ENCODE results near the gene TAF11L6. TPM values are rescaled to one million over a fixed set of nuclear protein-coding genes. Genes with fewer than 3 reads are reported as not detected.
"Not testable (repeated sequence)": the region's sequence is repeated elsewhere in the genome, so short reads cannot be mapped to it uniquely, and the experiment has no call there.

Gene TAF11L6
- polyA plus RNA-seq (2011; rRNA removed) (not detected in 2 replicates), polyA minus RNA-seq (2011; rRNA and poly(A)+ RNA removed) (not detected in 2 replicates)

DNA sequence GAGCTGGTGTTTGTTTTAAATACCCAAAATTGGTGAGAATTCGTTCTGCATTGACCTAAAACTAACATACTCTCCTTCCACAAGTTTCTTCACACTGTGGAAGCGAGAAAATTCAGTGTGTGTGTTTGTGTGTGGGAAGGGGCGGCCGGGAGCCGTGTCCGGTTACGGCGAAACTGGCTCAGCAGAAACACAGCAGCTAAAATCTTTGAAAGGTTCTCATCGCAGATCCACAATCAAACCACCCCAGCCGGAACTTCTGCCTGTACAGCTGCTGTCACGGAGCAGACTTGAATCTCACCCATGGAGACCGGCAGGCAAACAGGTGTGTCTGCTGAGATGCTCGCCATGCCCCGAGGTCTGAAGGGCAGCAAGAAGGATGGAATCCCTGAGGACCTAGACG, at the start of gene TAF11L6:
TSS of gene TAF11L6 (plus strand) at position 301 of the 400 bp plus-strand sequence.
- H3K27me3 ChIP-seq (ENCODE audit: control insufficient read depth, insufficient read depth, low read length); POLR2A ChIA-PET; H3K36me3 ChIP-seq (ENCODE audit: control insufficient read depth, insufficient read depth, low read length); H3K4me3 ChIP-seq (ENCODE audit: low read depth, low read length); CTCF ChIA-PET; DNase-seq (ENCODE audit: low read depth): not testable (repeated sequence)

- Histone ChIP-seq H3K27me3 (ENCODE audit: control insufficient read depth, insufficient read depth, low read length) (no peaks in the 10 kb centered on the region; the same call in 1 of the 2 replicates), H3K36me3 (ENCODE audit: control insufficient read depth, insufficient read depth, low read length) (no peaks in the 10 kb centered on the region), H3K4me3 (ENCODE audit: low read depth, low read length) (no peak overlapping the region)
- CTCF ChIA-PET, result no interaction called here
- no peak for TF ChIP-seq CTCF (IDR thresholded peaks at IDR 0.05; ENCODE audit: insufficient read depth, low read depth, low read length)
- POLR2A ChIA-PET, result no interaction called here
- no peak for DNase-seq (ENCODE audit: low read depth)
Measured at GRCh38 chr5:17481378-17481777, 47.1 kb upstream of the TAF11L6 start.

DNA sequence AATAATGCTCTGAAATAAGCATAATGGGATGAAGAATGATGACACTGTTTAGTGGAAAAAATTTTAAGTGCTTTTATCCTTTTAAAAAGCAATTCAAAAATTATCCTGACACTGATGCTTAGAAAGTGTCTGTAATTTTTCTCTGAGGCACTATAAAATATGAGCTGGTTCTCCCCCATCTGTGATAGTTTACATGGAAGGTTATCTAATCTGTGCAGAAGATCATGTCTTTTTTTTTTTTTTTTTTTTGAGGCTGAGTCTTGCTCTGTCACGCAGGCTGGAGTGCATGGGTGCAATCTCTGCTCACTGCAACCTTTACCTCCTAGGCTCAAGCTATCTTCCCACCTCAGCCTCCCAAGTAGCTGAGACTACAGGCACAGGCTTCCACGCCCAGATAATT, 45.7 kb upstream of the TAF11L6 start:
- CTCF ChIA-PET, result no interaction called here
- POLR2A ChIA-PET, result no interaction called here
- H3K27me3 ChIP-seq (ENCODE audit: control insufficient read depth, insufficient read depth, low read length), result no peaks in the 10 kb centered on the region; the same call in 1 of the 2 replicates
- H3K36me3 ChIP-seq (ENCODE audit: control insufficient read depth, insufficient read depth, low read length), result no peaks in the 10 kb centered on the region
- H3K4me3 ChIP-seq (ENCODE audit: low read depth, low read length), result no peak overlapping the region
- no peak for TF ChIP-seq CTCF (IDR thresholded peaks at IDR 0.05; ENCODE audit: insufficient read depth, low read depth, low read length)
- no peak for DNase-seq (ENCODE audit: low read depth)

DNA sequence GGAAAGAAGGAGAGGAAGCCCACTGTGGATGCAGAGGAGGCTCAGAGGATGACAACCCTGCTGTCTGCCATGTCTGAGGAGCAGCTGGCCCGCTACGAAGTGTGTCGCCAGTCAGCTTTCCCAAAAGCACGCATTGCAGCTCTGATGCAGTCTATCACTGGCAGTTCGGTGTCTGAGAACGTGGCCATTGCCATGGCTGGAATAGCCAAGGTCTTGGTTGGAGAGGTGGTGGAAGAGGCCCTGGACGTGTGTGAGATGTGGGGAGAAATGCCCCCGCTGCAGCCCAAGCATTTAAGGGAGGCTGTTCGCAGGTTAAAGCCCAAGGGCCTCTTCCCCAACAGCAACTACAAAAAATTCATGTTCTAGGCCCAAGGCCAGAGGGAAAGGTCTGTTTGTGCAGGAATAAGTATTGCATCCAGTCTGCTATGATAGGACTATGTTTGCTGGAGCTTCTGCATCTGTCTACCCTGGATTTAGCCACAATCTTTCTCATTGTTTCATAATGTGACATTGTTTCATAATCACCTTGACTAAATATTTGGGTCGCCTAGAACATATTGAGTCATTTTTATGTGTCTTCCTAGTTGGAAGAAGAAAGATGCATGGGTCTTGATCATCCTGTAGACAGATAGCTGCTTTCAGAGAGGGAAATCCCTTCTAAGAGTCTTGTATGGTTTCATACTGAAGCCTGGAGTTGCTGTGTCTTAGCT, 41.9 kb upstream of the TAF11L6 start:
- POLR2A ChIA-PET; H3K4me3 ChIP-seq (ENCODE audit: low read depth, low read length); CTCF ChIA-PET: not testable (repeated sequence)

DNA sequence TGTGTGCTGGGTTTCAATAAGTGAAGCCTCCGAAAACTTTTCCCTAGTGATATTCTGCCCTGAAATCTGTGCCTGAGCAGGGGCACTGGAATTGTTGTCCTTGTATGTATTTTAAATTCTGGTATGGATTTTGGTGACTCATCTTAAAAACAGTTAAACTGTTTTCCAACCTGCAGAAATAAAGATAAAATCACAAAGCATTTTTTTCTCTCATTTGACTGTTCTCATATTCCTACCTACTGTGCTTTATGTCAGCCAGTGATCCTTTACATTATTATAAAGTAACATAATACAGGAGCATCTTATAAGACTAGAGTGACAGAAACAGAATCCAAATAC, 41.3 kb upstream of the TAF11L6 start:
- Histone ChIP-seq H3K36me3 (ENCODE audit: control insufficient read depth, insufficient read depth, low read length) (no peaks in the 10 kb centered on the region), H3K4me3 (ENCODE audit: low read depth, low read length) (no peak overlapping the region), H3K27me3 (ENCODE audit: control insufficient read depth, insufficient read depth, low read length) (no peaks in the 10 kb centered on the region; the same call in 1 of the 2 replicates)
- no peak for TF ChIP-seq CTCF (IDR thresholded peaks at IDR 0.05; ENCODE audit: insufficient read depth, low read depth, low read length)
- no peak for DNase-seq (ENCODE audit: low read depth)
- POLR2A ChIA-PET, result no interaction called here
- CTCF ChIA-PET, result no interaction called here

More for the DNA sequence above, 41.9 kb upstream of the TAF11L6 start:
- H3K27me3 ChIP-seq (ENCODE audit: control insufficient read depth, insufficient read depth, low read length); DNase-seq (ENCODE audit: low read depth); H3K36me3 ChIP-seq (ENCODE audit: control insufficient read depth, insufficient read depth, low read length): not testable (repeated sequence)

DNA sequence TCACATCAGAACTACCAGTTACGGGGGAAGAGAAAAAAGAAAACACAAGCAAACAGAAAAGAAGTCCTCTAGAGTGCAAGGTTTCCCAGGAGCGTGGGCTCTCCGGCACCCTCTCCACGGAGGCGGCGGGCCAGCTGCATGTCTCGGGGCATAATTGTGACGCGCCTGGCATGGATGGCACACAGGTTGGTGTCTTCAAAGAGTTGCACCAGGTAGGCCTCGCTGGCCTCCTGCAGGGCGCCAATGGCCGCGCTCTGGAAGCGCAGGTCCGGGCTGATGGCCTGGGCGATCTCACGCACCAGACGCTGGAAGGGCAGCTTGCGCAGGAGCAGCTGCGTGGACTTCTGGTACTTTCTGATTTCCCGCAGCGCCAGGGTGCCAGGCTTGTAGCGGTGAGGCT, 37.2 kb upstream of the TAF11L6 start:
- H3K27me3 ChIP-seq (ENCODE audit: control insufficient read depth, insufficient read depth, low read length); H3K36me3 ChIP-seq (ENCODE audit: control insufficient read depth, insufficient read depth, low read length); CTCF ChIA-PET; H3K4me3 ChIP-seq (ENCODE audit: low read depth, low read length); DNase-seq (ENCODE audit: low read depth); POLR2A ChIA-PET: not testable (repeated sequence)

GRCh38 chr5:17492770-17493169, 35.7 kb upstream of the TAF11L6 start:
- POLR2A ChIA-PET, result no interaction called here
- no peak for DNase-seq (ENCODE audit: low read depth)
- TF ChIP-seq CTCF (IDR thresholded peaks at IDR 0.05; ENCODE audit: insufficient read depth, low read depth, low read length), result no peak
- CTCF ChIA-PET, result no interaction called here
- no peaks in the 10 kb centered on the region; the same call in 1 of the 2 replicates for H3K27me3 ChIP-seq (ENCODE audit: control insufficient read depth, insufficient read depth, low read length)
- H3K4me3 ChIP-seq (ENCODE audit: low read depth, low read length), result no peak overlapping the region
- H3K36me3 ChIP-seq (ENCODE audit: control insufficient read depth, insufficient read depth, low read length), result no peaks in the 10 kb centered on the region

Data from BJ (cell line).